ENCODE measurements around the gene HOXC11.

DNA sequence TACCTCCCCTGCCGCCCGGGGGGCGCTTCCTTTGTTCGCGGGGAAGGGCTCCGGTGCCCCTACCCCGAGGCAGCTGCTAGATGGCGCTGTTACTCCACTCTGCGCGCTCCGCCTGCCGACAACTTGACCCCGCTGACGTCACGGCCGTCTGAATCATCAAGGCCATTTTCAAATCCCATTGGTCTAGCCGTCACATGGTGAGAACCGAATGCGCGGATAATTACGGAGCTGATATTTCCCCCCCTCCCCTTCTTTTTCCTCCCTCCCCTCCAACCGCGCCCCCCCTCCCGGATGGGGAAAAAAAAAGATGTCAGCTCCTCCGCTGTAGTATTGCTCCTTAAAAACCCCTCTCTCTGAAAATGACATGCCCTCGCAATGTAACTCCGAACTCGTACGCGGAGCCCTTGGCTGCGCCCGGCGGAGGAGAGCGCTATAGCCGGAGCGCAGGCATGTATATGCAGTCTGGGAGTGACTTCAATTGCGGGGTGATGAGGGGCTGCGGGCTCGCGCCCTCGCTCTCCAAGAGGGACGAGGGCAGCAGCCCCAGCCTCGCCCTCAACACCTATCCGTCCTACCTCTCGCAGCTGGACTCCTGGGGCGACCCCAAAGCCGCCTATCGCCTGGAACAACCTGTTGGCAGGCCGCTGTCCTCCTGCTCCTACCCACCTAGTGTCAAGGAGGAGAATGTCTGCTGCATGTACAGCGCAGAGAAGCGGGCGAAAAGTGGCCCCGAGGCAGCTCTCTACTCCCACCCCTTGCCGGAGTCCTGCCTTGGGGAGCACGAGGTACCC is 12.2 kb downstream of the HOXC11 start, which contains the start of gene HOXC10:
- TF ChIP-seq, protein P1, sequence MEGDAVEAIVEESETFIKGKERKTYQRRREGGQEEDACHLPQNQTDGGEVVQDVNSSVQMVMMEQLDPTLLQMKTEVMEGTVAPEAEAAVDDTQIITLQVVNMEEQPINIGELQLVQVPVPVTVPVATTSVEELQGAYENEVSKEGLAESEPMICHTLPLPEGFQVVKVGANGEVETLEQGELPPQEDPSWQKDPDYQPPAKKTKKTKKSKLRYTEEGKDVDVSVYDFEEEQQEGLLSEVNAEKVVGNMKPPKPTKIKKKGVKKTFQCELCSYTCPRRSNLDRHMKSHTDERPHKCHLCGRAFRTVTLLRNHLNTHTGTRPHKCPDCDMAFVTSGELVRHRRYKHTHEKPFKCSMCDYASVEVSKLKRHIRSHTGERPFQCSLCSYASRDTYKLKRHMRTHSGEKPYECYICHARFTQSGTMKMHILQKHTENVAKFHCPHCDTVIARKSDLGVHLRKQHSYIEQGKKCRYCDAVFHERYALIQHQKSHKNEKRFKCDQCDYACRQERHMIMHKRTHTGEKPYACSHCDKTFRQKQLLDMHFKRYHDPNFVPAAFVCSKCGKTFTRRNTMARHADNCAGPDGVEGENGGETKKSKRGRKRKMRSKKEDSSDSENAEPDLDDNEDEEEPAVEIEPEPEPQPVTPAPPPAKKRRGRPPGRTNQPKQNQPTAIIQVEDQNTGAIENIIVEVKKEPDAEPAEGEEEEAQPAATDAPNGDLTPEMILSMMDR (IDR thresholded peaks at IDR 0.05): peak in 3 of 4 experiments; percentile 26 to 70 (median 44)
- TF ChIP-seq POLR2A (IDR thresholded peaks at IDR 0.05): no peak
- TF ChIP-seq EP300 (IDR thresholded peaks at IDR 0.05): no peak
- no peak for TF ChIP-seq POLR2AphosphoS5 (IDR thresholded peaks at IDR 0.05)

All from gastroesophageal sphincter (tissue), 3 donors.